Activated CD4-positive, alpha-beta T cell treated with anti-CD3 and anti-CD28 coated beads, Interleukin-2, Interleukin-6, amounts not matched to agents 100 ng/mL and 50 ng/mL, durations not matched to agents 16 hours and 8 hours (primary cell): Measurements from ENCODE around the gene RTL1.

Experiments used
- DNase-seq: peaks from one replicate; pipeline ENCODE4 v3.0.0-alpha.2; 2020

Gene RTL1

DNA sequence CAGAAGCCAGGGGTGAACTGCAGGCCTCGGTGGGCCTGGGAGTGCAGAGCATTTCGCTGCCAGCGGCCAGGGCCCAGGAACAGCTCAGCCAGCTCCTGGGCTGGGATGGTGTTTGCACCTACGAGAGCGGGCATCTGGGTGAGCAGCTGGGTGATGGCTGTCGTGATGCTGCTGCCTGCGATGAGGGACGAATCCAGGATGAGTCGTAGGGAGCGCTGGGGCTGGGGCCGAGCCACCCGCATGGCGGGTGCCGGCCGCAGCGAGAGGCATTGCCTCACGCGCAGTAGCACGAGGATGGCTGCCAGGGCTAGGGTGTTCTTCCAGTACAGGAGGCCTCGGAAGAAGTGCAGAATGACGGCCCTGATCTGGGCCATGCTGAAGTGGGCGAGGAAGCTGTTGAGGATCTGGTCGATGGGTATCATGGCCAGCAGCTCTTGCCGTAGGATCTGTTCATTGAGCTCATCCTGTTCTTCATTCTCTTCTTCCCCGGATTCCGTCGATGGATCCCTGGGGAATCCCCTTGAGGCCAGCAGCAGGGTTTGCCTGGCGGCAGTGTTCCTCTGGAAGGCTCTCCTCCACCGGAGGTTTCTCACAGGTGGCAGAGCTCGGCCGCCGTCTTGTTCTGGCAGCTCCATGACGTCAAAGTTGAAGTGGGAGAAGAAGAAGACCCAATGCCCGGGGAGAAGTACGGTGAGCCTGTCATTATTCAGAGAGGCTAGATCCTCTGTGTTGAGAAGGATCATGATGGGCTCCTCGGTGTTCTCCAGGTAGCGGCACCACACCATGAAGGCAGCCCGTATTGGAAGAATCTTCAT lies 22.1 kb downstream of the RTL1 start:
- no peak for DNase-seq

DNA sequence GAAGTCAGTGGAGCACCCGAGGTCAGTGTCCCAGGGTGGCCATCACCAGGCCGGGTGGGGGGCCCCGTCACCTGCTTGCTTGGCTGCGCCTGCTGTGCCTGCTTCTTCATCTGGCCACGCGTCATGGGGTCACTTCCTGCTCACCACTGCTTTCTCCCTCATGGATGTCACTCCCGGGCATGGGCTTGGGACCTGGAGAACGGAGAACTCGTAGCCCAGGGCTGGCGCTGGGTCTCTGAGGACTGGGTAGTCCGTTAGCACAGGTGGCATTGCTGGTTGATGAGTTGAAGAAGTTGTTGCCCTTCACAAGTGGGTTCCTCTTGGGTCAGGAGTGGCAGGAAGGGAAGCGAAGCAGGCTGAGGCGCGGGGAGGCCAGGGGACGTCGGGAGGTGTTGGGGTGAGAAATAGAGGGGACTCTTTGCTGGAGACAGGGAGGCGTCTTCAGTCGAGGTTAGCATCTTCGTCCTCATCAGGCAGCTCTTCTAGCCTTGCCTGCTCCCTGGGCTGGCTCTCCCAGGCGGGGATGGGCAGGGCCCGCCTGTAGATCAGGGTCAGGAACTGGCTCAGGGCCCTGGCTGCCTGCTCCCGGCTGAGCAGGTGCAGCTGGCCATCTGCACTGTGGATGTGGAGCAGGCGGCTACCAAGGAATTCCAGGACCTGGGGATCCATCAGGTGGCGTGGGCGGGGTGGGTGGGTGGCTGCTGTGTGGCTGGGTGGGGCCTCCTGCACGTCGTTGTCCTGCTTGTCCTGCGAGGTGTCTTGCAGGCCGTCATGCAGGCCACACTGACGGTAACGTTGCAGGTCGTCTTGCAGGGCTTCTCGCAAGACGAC lies 23.0 kb downstream of the RTL1 start:
- DNase-seq = no peak

DNA sequence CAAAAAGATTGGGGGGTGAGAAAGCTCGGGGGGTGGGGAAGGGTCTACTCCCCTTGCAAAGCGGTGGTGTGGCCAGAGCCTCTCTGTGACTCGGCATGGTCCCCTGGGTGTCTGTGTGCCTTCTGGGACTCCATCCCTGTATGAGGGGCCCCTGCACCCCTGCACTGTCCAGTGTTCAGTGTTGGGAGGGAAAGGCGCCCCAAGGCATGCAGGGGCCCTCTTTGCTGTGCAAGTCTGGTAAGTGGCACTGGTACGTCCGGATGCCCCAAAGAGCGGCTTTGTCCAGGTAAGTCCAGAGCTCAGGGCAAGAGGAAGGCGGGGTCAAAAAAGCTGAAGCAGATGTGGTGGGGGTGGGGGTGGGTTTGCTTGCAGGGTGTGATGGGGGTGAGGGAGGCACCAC lies 23.7 kb downstream of the RTL1 start:
- DNase-seq = no peak

DNA sequence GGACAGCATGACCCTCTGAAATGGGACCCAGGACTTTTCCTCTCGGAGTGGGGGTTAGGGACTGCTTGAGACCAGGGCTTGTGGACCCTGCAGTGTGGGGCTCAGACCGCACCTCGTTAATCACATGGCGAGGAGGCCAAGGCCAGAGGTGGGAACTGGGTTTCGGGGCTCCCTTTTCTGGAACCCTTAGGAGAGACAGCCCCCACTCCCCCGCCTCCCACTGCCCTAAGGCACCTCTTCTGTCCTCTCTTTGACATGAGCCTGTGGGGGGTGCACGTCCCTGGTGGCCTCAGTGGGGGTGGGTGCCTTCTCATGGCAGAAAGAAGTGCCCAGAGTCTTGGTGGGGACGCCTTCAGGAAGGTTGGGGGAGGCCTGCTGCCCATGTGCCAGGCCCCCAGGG lies 24.3 kb downstream of the RTL1 start:
- DNase-seq = no peak

DNA sequence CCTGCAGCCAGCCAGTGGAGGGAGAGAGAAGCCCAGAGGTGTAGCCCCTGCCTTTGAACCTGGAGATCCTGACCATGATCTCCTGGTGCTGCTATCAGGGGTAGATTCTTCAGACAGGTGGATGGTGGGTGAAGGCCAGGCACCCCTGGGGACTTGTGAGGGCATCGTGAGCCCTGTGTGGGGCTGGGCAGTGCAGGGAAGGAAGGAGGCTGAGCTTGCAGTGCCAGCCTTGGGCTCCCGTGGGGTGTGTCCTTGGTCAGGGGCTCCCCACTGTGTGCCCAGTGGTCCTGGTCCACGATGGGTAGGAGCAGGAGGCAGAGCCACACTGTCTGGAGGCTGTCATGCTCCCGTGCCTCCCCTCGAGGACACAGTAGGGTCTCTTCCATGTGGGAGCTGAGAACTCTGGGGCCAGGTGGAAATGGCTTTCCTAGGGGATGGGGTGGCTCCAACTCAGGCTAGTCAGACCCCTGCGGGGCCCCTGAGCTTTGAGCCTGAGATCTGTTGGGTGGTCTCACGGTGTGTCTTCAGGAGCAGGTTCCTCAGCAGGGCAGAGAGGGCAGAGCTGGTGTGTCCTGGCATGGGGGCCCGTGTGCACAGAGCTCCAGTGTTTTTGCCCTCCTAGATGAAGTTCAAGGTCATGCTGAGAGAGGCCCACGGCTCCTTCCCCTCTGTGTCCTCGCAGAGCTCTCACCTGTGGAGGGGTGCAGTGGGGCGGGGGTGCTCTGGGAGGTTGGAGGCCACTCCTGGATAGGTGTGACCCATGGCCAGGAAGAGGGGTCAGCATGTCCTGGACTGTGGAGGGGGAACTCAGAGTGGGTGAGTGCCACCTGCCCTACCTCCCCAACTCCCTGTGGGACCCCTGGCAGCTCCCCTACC lies 25.0 kb downstream of the RTL1 start:
- no peak for DNase-seq

DNA sequence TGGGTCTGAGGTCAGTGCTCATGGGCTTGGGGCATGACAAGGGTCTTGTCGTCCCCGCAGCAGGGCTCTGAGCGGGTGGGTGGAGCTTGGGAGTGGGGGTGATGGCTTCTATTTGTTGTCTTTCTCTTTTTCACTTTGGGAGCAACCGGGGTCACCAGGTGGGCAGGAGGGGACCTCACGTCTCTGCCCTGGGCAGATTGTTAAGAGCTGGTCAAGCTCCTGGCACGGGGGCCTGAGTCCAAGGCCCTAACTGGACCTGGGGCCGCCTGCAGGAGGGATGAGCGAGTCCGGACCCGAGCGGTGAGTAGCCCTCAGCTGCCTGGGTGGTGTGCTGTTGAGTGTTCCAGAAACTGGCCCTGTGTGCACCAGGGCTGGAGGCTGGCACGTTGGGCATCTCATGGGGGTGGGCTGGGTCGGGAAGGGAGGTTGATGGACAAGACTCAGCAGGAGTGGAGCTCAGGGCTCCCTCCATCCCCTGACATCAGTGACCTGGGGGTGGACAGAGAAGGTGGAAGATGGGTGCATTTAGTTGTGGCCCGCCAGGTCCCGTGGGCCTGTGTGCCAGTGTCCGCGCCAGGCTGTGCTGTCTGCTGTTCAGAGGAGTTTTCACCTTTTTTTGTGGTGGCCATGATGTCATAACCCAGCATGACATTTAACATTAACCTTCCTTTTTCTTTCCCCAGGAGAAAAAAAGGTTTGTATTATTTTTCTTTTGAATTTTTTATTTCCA lies 27.5 kb downstream of the RTL1 start:
- DNase-seq = no peak

DNA sequence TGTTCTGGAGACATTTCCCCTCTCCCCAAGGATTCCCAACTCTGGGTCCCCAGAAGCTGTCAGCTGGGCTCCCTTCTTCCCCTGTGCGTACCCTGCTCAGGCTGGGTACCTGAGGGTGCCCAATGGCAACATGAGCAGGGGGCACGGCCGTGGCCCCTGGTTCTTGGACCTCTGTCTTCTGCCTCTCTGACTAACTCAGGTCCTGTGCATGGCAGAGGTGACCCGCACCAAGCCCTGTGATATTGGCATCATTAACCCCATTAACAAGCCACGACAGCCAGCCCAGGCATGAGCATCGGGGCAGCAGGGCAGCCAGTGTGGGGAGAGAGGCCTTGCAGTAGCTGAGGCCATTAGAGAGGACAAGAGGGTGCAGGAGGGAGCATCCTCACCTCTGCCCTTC lies 28.4 kb downstream of the RTL1 start:
- no peak for DNase-seq

DNA sequence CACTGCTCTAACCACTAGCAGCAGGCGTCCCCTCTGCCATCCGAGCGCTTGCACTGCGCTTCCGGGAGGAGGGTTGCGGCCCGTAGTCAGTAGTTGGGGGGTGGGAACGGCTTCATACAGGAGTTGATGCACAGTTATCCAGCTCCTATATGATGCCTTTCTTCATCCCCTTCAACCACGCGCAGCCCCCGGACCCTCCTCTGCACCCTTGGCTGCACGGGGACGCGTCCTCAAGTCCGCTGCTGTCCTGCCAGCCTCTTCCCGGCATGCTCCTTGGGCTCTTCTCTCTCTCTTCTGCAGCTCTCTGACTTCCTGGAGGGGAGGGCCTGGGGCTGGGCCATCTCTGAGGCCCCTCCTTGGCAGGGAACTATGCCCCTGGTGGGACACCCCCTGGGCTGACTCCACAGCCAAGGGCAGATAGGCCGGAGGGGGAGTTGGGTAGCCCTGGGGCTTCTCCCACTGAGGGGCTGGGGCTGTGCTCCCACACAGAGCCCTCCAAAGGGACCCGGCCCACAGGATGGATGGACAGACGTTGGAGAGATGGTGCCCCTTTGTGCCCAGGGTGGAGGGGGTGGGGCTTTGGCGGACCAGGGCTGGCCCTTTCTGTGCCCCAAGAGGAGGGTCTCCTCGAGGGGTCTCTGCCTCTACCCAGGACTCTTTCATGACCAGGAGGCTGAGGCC lies 29.0 kb downstream of the RTL1 start:
- no peak for DNase-seq

DNA sequence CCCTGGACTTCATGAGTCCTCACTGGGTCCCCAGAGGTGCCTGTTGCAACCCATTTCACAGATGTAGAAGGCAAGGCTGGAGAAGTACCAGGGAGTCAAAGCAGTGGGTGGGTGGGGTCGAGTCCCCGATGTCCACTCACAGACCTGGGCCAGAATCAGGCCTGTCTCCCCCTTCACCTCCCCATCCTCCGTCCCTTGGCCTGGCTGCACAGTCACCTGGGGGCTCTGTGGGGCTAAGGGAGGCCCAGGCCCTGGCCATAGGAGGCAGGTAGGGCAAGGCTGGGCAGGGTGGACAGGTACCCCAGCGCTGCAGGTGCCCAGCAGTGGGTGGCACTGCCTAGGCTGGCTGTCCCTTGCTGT lies 29.5 kb downstream of the RTL1 start:
- DNase-seq = no peak

DNA sequence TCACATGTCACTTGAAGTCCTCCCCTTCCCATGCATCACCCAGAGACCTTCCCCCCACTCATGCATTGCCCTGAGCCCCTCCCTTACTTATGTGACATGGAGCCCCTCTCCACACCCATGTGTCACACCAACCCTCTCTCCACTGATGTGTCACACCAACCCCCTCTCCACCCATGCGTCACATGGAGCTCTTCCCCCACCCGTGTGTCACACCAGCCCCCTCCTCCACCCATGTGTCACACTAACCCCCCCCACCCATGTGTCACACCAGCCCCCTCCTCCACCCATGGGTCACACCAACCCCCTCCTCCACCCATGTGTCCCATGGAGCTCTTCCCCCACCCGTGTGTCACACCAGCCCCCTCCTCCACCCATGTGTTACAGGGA lies 30.4 kb downstream of the RTL1 start:
- no peak for DNase-seq

DNA sequence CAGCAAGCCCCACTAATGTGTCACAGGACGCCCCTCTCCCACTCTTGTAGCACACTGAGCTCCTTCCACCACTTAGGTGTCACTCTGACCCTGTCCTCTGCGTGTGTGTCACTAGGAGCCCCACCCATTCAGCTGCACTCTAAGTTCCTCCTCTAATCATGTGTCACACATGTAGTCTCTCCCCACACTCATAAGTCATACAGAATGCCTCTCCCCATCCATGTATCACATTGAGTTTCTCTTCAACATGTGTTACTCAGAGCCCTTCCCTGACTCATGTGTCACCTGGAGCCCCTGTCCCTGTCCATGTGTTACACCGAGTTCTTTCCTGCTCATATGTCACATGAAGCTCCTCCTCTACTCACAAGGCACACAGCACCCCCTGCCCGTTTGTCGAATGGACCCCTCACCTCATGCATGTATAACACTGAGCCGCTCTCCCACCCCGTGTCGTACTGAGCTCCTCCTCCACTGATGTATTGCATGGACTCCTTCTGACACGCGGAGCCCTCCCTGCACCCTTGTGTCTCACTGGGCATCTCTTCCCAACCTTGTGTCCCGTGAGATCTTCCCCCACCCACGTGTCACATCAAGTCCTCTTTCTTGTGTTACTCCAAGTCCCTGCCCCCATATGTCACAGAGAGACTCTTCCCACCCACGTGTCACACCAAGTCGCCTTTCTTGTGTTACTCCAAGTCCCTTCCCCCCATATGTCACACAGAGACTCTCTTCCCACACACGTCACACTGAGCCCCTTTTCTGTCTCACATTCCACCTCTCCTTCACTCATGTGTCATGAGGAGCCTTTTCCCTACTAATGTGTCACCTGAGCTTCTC lies 31.0 kb downstream of the RTL1 start:
- no peak for DNase-seq

DNA sequence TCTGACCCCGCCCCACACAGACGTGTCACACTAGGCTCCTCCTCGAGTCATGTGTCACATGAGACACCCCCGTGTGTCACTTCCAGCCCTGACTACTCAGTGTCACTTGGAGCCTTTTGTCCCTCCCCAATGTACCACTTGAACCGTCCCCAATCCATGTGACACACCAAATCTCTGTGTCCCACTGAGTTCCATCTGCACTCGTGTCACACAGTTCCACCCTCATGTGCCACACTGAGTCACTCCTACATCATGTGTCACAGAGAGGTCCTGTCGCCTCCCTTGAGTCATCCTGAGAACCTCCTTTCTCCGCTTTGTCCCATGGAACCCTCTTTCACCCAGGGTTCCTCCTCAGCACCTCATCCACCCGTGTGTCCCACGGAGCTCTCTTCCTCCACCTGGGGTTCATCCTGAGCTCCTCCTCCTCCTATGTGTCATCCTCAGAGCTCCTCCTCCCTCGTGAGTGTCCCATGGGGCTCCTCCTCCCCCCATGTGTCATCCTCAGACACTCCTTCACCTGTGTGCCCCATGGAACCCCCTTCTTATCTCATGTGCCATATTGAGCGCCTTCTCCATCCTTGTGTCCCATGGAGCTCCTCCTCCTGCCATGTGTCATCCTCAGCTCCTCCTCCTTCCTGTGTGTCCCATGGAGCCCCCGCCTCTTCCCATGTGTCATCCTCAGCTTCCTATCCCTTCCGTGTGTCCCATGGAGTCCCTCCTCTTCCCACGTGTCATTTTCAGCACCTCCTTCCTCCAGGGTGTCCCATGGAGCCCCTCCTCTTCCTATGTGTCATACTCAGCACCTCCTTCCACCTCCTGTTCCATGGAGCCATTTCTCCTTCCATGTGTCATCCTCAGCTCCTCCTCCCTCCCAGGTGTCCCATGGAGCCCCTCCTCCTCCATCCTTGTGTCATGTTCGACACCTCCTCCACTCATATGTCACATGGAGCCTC lies 32.0 kb downstream of the RTL1 start:
- no peak for DNase-seq

DNA sequence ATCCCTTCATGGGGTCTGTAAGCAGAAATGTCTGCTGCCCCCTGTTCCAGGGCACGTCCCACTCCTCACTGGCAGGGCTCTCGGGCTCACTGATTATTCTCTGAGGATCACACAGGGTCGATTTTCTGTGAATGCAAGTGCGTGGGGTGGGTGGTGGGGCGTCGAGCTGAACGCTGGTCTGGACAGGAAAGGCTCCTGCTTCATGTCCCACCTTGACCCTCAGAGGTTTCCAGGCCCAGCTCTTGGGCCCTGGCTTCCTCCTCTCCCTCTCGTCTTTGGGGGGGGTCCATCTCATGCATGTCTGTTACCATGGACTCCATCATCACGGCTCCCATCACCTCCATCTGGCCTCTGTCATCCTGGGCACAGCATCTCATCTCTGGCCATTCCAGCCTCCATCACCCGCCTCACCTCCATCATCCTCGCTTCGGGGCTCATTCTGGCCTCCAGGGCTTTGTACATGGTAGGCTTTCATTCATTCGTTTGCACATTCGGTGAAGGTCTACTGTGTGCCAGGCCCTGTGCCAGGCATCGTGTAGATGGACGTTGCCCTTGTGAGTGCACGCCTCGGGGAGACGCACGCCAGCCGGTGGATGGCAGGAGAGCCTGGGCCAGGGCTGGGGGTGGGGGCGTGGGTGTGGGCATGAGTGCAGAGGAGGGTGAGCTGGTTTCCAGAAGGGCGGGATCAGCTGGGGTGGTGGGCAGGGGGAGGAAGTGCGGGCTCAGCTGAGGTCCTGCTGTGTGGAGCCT lies 34.7 kb downstream of the RTL1 start:
- no peak for DNase-seq

DNA sequence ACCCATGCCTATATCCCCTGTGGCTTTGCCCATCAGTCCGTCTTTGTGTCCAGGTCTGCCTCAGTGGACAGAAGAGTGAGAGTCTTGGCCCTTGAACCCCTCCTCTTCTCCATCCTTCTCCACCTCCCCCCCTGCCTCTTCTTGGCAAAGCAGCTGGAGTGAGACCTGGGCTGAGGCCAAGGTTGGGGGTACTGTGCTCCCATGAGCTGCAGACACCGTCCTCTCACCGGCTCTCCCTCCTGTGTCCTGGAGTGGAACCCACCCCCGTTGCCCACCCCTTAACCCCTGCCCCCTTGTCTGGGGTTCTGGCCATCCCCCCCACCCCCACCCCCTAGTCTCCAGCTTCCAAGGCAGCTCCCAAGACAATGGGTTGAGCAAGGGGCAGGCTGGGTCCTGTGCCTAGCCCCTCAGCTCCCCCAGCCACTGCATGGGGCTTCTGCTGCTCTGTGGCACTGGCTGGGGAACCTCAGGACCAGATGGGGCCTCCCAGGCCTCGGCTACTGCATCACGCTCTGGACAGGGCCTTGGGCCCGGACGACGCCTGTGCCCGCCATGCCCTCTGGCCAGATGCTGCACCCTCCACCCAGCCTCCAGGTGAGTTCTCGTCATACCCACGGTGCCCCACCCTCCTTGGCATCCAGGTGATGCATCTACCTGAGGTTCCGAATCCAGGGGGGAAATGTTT lies 35.7 kb downstream of the RTL1 start:
- no peak for DNase-seq

DNA sequence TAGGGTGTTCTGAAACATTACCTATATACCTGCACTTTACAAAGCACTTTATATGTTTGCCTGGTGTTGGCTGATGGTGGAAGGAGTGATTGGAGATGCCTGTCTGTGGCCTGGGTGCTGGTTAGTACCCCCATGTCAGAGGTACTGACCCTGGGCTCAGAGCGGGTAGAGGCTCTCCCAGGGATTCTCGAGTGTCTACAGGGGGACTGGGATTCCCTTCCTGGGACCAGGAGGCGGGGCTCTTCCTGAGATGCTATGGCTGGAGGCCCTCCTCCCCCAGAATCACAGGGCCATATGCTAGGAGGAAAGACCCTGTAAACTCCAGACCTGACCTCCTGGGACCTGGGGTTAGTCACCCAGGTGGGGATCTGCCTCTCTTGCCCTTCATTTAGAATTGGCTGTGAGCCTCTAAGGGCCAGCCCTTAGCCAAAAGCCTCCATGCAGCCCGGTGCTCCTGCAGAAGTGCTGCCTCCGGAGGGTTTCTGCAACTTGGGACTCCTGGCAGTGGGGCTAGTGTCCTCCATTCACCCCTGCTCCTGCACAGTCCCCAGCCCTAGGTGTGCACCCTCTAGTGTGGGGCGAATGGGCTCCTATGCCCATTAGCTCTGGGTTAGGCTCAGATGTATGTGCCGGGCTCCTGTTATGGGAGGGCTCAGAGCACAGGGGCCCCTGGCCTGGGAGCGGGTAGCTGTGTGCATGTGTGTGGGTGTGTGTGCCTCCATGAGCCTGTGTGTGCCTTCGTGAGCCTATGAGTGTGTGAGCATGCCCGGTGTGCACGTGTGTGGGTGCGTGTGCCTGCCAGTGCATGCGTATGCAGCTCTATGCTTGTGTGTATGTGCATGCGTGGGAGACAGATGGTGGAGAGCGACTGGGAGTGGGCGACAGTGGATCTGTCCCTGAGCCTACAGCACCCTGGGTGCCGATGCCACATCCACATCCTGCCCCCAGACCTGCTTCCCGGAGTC lies 36.6 kb downstream of the RTL1 start:
- no peak for DNase-seq

DNA sequence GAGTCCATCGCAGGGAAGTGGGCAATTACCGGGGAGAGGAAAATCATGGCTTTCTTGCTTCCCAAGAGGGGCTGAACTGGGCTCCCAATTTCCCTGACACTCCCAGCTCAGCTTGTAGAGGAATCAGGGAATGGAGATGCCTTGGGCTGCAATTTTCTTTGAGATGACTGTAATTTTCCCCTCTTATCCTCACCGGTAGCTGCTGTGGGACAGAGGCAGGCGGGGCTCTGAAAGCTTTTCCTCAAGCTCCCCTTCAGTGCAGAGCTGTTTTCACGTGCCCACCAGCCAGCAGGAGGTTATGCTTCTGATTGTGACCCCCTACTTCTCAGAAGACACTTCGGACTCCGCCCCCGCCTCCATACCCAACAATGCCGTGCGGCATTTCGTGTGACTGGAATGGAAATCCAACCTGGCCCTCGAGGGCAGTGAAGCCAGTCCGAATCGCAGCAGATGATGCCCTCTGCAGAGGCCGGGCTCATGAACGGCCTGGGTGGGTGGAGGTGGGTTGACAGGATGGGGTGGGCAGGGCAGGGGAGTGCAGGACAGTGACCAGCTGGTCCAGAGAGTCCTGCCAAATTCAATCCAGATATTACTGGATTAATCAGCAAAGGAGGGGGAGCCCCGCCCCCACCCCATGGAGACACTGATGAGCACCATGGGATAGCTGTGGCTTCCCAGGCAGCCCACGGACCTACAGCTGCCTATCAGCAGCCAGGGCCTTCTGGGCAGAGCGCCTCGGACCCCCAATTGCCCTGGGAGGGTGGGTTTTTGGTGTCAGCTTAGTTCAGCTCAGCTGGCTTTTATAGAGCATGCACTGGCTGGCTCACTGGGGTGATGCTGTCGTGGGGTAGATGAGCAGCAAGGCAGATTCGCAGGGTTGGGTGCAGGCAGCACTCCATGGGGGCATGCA lies 37.6 kb downstream of the RTL1 start:
- no peak for DNase-seq
